SK-N-SH (cell line): ENCODE data around the gene RP2. TPM values are rescaled to one million over a fixed set of nuclear protein-coding genes. Genes with fewer than 3 reads are reported as not detected.

Experiments
- CTCF ChIA-PET: fragments of 300-600, 350-600 bp; formaldehyde crosslinking; extraction: SDS; loops from one replicate; lab custom pipeline; 2021; lab: Yijun Ruan, JAX
- POLR2A ChIA-PET: fragments of 350-600 bp; sonication (Branson Sonifier 250); formaldehyde crosslinking; extraction: SDS; loops from one replicate; lab custom pipeline; 2020; ENCODE audit warnings: antibody characterized with exemption, inconsistent platforms; lab: Yijun Ruan, JAX
- DNase-seq: peaks from one replicate; pipeline ENCODE4 v3.0.0; 2012
- H2AFZ ChIP-seq: fragments of 200-600 bp; sonication (generic); 2 replicates; pipeline ENCODE4 v1.8.1; 2016; ENCODE audit warnings: antibody characterized with exemption, mild to moderate bottlenecking, low read depth
- H3F3A ChIP-seq: fragments of 200-600 bp; sonication (generic); replicated peaks from 2 replicates; pipeline ENCODE3; 2016; ENCODE audit warnings: antibody characterized with exemption, mild to moderate bottlenecking; ENCODE audit not compliant: insufficient read depth
- H3K27ac ChIP-seq, 2 experiments: fragments of 200-500 bp in 1 of 2; fragments of 200-600 bp in 1 of 2; sonication (Bioruptor generic) in 1 of 2; sonication (generic), shearing (Covaris generic) in 1 of 2; 2 replicates each; pipeline versions ENCODE4 v1.5.1 to v1.6.1; 2014 to 2016; ENCODE audit warnings: low read depth in 2 of 2, inconsistent platforms in 1 of 2, low read length in 1 of 2, mild to moderate bottlenecking in 1 of 2, mixed read lengths in 1 of 2
- H3K27me3 ChIP-seq: fragments of 200-600 bp; sonication (generic), shearing (Covaris generic); 2 replicates; pipeline ENCODE4 v1.6.1; 2016; ENCODE audit warnings: mixed run types; ENCODE audit not compliant: insufficient read depth
- H3K36me3 ChIP-seq, 2 experiments: fragments of 200-500 bp in 1 of 2; fragments of 200-600 bp in 1 of 2; sonication (Bioruptor generic) in 1 of 2; sonication (generic) in 1 of 2; replicated peaks in 1 of 2; 2 replicates each; pipeline versions ENCODE3 to v1.5.1; 2014 to 2016; ENCODE audit warnings: low read length in 1 of 2, mild to moderate bottlenecking in 1 of 2; ENCODE audit not compliant: insufficient read depth in 2 of 2, control insufficient read depth in 1 of 2
- H3K4me1 ChIP-seq, 2 experiments: fragments of 200-500 bp in 1 of 2; fragments of 200-600 bp in 1 of 2; sonication (Bioruptor generic) in 1 of 2; sonication (generic), shearing (Covaris generic) in 1 of 2; 2 replicates each; pipeline versions ENCODE4 v1.5.1 to v1.6.1; 2014 to 2016; ENCODE audit warnings: low read depth in 1 of 2, low read length in 1 of 2, mixed run types in 1 of 2; ENCODE audit not compliant: insufficient read depth in 2 of 2, control insufficient read depth in 1 of 2
- H3K4me2 ChIP-seq: fragments of 200-600 bp; sonication (generic), shearing (Covaris generic); 2 replicates; pipeline ENCODE4 v1.6.1; 2017; ENCODE audit warnings: mixed run types
- H3K4me3 ChIP-seq, 2 experiments: fragments of 200-500 bp in 1 of 2; fragments of 200-600 bp in 1 of 2; sonication (Bioruptor generic) in 1 of 2; sonication (generic), shearing (Covaris generic) in 1 of 2; 2 replicates each; pipeline versions ENCODE4 v1.5.1 to v1.8.1; 2014 to 2016; ENCODE audit warnings: low read depth in 2 of 2, inconsistent platforms in 1 of 2, low read length in 1 of 2, mild to moderate bottlenecking in 1 of 2, mixed read lengths in 1 of 2, moderate library complexity in 1 of 2
- H3K79me2 ChIP-seq: fragments of 200-600 bp; sonication (generic); 2 replicates; pipeline ENCODE4 v1.8.1; 2017; ENCODE audit warnings: mild to moderate bottlenecking; ENCODE audit not compliant: insufficient read depth
- H3K9ac ChIP-seq: fragments of 200-600 bp; sonication (generic); 2 replicates; pipeline ENCODE4 v1.6.1; 2017; ENCODE audit warnings: mixed run types
- H3K9me2 ChIP-seq: fragments of 200-600 bp; sonication (generic); 2 replicates; pipeline ENCODE4 v1.6.1; 2017; ENCODE audit warnings: mixed run types
- H3K9me3 ChIP-seq: fragments of 200-600 bp; sonication (generic); 2 replicates; pipeline ENCODE4 v1.6.1; 2017; ENCODE audit warnings: mixed run types, mild to moderate bottlenecking, moderate library complexity
- H4K20me1 ChIP-seq: fragments of 200-600 bp; sonication (generic); 2 replicates; pipeline ENCODE4 v1.6.1; 2017; ENCODE audit warnings: mild to moderate bottlenecking, mixed run types; ENCODE audit not compliant: insufficient read depth
- EP300 ChIP-seq, 2 experiments: IDR thresholded peaks; 2 replicates each; pipeline versions ENCODE4 v1.4.0 to v1.6.1; 2012; ENCODE audit warnings: borderline replicate concordance in 1 of 2, low read depth in 1 of 2, low read length in 1 of 2
- EZH2phosphoT487 ChIP-seq: fragments of 200-600 bp; sonication (generic); IDR thresholded peaks from 2 replicates; pipeline ENCODE4 v1.6.1; 2017; ENCODE audit warnings: low read depth, mixed run types, mild to moderate bottlenecking, antibody characterized with exemption, moderate library complexity, borderline replicate concordance
- GABPA ChIP-seq: IDR thresholded peaks from 2 replicates; pipeline ENCODE4 v1.4.0; 2012; ENCODE audit warnings: low read depth, mild to moderate bottlenecking
- IRF3 ChIP-seq: fragments of 150-350 bp; IDR thresholded peaks from 2 replicates; pipeline ENCODE4 v1.6.1; 2016; ENCODE audit warnings: mild to moderate bottlenecking, low read depth, low read length
- MXI1 ChIP-seq: IDR thresholded peaks from 2 replicates; pipeline ENCODE4 v1.6.1; 2012; ENCODE audit warnings: mild to moderate bottlenecking, low read depth, low read length, improper control_type of control experiment
- NRF1 ChIP-seq: IDR thresholded peaks from 2 replicates; pipeline ENCODE4 v1.6.1; 2012; ENCODE audit warnings: low read depth, mild to moderate bottlenecking, low read length
- RXRA ChIP-seq: IDR thresholded peaks from 2 replicates; pipeline ENCODE4 v1.4.0; 2012; ENCODE audit warnings: low read depth, mild to moderate bottlenecking, borderline replicate concordance
- USF1 ChIP-seq: IDR thresholded peaks from 2 replicates; pipeline ENCODE4 v1.4.0; 2012; ENCODE audit warnings: low read depth, borderline replicate concordance
- WGBS: methylation state at CpG from one replicate; pipeline ENCODE4 v1.1.6; 2017; ENCODE audit warnings: low lambda C conversion rate; 5-methylcytosine and 5-hydroxymethylcytosine counted together
- polyA plus RNA-seq, 3 experiments: library from polyadenylated mRNA; depleted of rRNA; stranded (reverse); fragments of >200 nt; gene quantifications; 2 replicates each; pipeline ENCODE4 v1.2.3, GENCODE V29; 2012

RP2 gene
- polyA plus RNA-seq, 1 of the 3 experiments (the other 2 are of a cell fraction): 4.5 TPM

- Histone ChIP-seq H4K20me1 (peaks cover 7% of the 10 kb centered on the region; the same call in 1 of the 2 replicates), H3K27ac (peak overlapping the region; percentile 83 to 92), H3K9me3 (no peaks in the 10 kb centered on the region), H2AFZ (peak overlapping the region; percentile 45; the same call in 1 of the 2 replicates), H3K4me2 (peak overlapping the region; percentile 76), H3F3A (peaks cover 15% of the 10 kb centered on the region), H3K4me1 (peaks cover 0 to 3% of the 10 kb centered on the region in 2 experiments; a peak in 3 of 4 replicates), H3K9me2 (no peaks in the 10 kb centered on the region), H3K4me3 (peak overlapping the region; percentile 65 to 68), H3K36me3 (no peaks in the 10 kb centered on the region), H3K27me3 (0 out of 2 replicates have a peak, but pooled peaks cover 4% of the 10 kb centered on the region), H3K79me2 (peaks cover 55% of the 10 kb centered on the region), H3K9ac (peak overlapping the region; percentile 92)
- DNase-seq: peak; percentile 5
- POLR2A ChIA-PET: interaction anchor here (1.1 kb wide), 1 partner anchor 308 kb away, joined by 5 read pairs; the partner anchor contains the start of gene RBM10
- CTCF ChIA-PET: interaction anchor here (1.0 to 1.5 kb wide), 4 partner anchors 12 to 79 kb away, joined by 3 to 4 read pairs (median 3); no protein-coding TSS in a partner anchor
- WGBS: 2% methylated on average over 20 of the region's 20 CpGs
- peak; percentile 25; the same call in 1 of the 2 replicates for TF ChIP-seq USF1
- TF ChIP-seq EZH2phosphoT487: no peak
Observed at GRCh38 chrX:46837558-46838485, 979 bp downstream of the RP2 start.

DNA sequence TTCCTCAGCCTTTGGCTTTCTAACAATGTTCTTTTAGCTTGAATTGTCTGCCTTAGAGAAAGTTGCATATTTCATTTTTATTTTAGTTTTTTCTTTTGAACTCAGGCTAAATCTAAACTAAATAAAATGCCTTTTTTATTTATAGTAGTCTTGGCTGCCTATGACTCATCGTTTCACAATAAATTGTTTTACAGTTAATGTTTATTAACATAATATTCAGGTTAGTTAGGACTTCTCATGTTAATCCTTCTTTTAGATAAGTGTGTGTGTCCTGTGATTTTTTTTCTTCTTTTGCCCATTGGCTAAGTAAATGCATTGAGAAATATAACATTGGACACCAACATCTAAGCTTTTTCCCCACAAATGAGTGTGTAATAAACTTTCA is 1.6 kb downstream of the RP2 start:
- H3K9me3 ChIP-seq: no peaks in the 10 kb centered on the region
- H2AFZ ChIP-seq: no peak overlapping the region
- H3K4me3 ChIP-seq: peak overlapping the region; percentile 65 to 68; a peak in 3 of 4 replicates
- TF ChIP-seq RXRA (no peak), GABPA (no peak), MXI1 (no peak), EP300 (IDR thresholded peaks at IDR 0.05; ENCODE audit: borderline replicate concordance in 1 of 2, low read depth in 1 of 2, low read length in 1 of 2) (no peak), NRF1 (no peak), IRF3 (no peak), EZH2phosphoT487 (no peak)
- H3K27me3 ChIP-seq: 0 out of 2 replicates have a peak, but pooled peaks cover 4% of the 10 kb centered on the region
- peak overlapping the region in 1 of 2 experiments; percentile 92; a peak in 2 of 4 replicates for H3K27ac ChIP-seq
- H3K4me1 ChIP-seq: peaks cover 0 to 3% of the 10 kb centered on the region in 2 experiments; a peak in 3 of 4 replicates
- H3K36me3 ChIP-seq: no peaks in the 10 kb centered on the region
- ChIA-PET POLR2A (no interaction called here), CTCF (interaction anchor here (0.7 to 1.5 kb wide), 4 partner anchors 53 to 255 kb away, joined by 3 to 4 read pairs (median 4); no protein-coding TSS in a partner anchor)
- no peak for DNase-seq
- H3K9ac ChIP-seq: peak overlapping the region; percentile 92; the same call in 1 of the 2 replicates
- peaks cover 7% of the 10 kb centered on the region; the same call in 1 of the 2 replicates for H4K20me1 ChIP-seq
- H3K79me2 ChIP-seq: peaks cover 62% of the 10 kb centered on the region
- H3K4me2 ChIP-seq: peak overlapping the region; percentile 76; the same call in 1 of the 2 replicates
- peaks cover 15% of the 10 kb centered on the region for H3F3A ChIP-seq
- no peaks in the 10 kb centered on the region for H3K9me2 ChIP-seq
- WGBS: 1% methylated on average over 1 of the region's 1 CpG
